Measurements from ENCODE around the gene FAM168A.

Gene FAM168A

DNA sequence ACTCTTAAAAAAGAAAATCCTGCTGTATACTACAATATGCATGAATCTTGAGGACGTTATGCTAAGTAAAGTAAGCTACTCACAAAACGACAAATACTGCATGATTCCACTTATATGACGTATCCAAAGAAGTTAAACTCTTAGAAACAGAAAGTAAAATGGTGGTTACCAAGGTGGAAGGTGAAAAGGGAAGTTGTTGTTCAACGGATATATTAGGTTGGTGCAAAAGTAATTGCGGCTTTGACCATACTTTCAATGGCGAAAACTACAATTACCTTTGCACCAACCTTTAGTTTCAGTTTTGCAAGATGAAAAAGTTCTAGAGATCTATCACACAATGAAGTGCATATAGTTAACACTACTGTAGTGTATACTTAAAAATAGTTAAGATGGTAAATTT is 101.8 kb downstream of the FAM168A start:
- TF ChIP-seq, protein P1, sequence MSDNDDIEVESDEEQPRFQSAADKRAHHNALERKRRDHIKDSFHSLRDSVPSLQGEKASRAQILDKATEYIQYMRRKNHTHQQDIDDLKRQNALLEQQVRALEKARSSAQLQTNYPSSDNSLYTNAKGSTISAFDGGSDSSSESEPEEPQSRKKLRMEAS (IDR thresholded peaks at IDR 0.05; ENCODE audit: low read depth, low read length): no peak
- no peak for TF ChIP-seq POLR2A (IDR thresholded peaks at IDR 0.05; ENCODE audit: extremely low read depth, insufficient read length)
- TF ChIP-seq MYC (IDR thresholded peaks at IDR 0.05; ENCODE audit: low read depth, low read length): no peak
- TF ChIP-seq, protein P2, sequence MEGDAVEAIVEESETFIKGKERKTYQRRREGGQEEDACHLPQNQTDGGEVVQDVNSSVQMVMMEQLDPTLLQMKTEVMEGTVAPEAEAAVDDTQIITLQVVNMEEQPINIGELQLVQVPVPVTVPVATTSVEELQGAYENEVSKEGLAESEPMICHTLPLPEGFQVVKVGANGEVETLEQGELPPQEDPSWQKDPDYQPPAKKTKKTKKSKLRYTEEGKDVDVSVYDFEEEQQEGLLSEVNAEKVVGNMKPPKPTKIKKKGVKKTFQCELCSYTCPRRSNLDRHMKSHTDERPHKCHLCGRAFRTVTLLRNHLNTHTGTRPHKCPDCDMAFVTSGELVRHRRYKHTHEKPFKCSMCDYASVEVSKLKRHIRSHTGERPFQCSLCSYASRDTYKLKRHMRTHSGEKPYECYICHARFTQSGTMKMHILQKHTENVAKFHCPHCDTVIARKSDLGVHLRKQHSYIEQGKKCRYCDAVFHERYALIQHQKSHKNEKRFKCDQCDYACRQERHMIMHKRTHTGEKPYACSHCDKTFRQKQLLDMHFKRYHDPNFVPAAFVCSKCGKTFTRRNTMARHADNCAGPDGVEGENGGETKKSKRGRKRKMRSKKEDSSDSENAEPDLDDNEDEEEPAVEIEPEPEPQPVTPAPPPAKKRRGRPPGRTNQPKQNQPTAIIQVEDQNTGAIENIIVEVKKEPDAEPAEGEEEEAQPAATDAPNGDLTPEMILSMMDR (IDR thresholded peaks at IDR 0.05; ENCODE audit: low read depth, low read length): no peak
- H3K4me3 ChIP-seq (ENCODE audit: low read depth, low read length): no peak overlapping the region
- no peak for DNase-seq (ENCODE audit: low read depth)

DNA sequence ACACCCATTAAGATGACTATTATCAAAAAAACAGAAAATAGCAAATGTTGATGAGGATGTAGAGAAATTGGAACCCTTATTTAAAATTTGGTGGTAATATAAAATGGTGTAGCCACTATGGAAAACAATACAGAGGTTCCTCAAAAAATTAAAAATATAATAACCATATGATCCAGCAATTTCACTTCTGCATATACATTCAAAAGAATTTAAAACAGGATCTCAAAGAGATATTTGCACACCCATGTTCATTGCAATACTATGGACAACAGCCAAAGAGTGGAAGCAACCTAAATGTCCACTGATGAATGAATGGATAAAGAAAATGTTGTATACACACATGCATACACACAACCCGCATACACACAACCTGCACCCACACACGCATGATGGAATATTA is 102.2 kb downstream of the FAM168A start:
- no peak overlapping the region for H3K4me3 ChIP-seq (ENCODE audit: low read depth, low read length)
- no peak for TF ChIP-seq MYC (IDR thresholded peaks at IDR 0.05; ENCODE audit: low read depth, low read length)
- TF ChIP-seq, protein P1 (IDR thresholded peaks at IDR 0.05; ENCODE audit: low read depth, low read length): no peak
- TF ChIP-seq, protein P2 (IDR thresholded peaks at IDR 0.05; ENCODE audit: low read depth, low read length): no peak
- DNase-seq (ENCODE audit: low read depth): no peak

DNA sequence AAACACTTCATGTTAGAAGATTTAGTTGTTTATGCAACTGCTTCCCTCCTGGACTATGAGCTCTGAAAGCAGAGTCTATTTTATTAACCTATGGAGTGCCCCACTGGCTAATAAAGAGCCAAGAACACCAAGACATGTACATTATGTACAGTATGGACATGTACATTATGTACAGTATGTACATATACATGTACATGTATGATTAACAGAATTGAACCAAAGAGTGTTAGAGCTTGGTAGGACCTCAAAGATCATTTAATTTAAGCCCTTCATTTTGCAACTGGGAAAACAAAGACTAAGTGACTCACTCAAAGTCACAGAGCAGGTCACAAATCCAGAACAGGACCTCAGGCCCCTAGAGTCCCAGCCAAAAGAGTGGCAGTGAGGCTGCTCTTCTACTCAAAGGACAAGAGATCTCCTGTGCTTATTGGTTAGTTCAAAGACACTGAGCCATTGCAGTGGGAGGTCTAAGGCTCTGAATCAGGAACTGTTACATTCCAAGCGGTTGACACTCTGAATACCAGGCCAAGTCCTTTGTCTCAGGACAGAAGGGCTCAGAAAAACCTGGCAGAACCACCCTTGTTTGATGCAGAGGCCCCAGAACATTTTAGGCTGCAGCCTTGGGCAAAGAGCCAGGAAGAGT is 103.8 kb downstream of the FAM168A start:
- no peak for TF ChIP-seq MYC (IDR thresholded peaks at IDR 0.05; ENCODE audit: low read depth, low read length)
- no peak for TF ChIP-seq POLR2A (IDR thresholded peaks at IDR 0.05; ENCODE audit: extremely low read depth, insufficient read length)
- TF ChIP-seq, protein P1 (IDR thresholded peaks at IDR 0.05; ENCODE audit: low read depth, low read length): no peak
- TF ChIP-seq, protein P2 (IDR thresholded peaks at IDR 0.05; ENCODE audit: low read depth, low read length): no peak
- DNase-seq (ENCODE audit: low read depth): no peak
- no peak overlapping the region for H3K4me3 ChIP-seq (ENCODE audit: low read depth, low read length)

DNA sequence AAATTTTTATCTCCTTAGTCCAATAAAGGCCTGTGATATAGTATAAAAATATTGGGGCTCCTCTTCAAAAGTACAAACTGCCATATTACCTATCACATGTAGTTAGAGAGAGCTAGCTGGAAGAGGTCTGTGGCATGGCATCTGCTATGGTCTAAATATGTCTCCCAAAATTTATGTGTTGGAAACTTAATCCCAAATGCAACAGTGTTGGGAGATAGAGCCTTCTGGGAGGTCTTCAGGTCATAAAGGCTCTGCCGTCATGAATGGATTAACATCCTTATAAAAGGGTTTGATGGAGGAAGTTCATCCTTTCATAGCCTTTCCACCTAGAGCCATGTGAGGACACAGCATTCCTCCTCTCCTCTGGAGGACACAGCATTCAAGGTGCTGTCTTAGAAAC is 116.3 kb downstream of the FAM168A start:
- DNase-seq (ENCODE audit: low read depth): no peak
- H3K4me3 ChIP-seq (ENCODE audit: low read depth, low read length): no peak overlapping the region
- no peak for TF ChIP-seq POLR2A (IDR thresholded peaks at IDR 0.05; ENCODE audit: extremely low read depth, insufficient read length)
- TF ChIP-seq, protein P1 (IDR thresholded peaks at IDR 0.05; ENCODE audit: low read depth, low read length): no peak

DNA sequence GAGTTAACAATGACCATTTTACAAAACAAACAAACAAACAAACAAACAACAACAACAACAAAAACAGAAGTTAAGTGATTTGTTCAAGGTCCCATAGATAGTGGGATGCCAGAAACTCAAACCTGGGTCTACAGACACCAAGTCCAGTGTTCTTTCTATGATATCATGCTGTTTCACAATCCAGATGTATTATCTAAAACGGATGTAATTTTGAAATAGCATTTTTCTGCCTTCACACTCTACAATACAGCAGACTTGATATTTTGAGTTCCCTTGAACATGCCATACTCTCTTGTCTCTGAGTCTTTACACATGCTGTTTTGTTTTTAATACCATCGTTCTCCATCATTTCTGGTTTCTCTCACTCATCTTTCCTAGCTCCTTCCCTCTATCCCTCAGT is 117.2 kb downstream of the FAM168A start:
- TF ChIP-seq MYC (IDR thresholded peaks at IDR 0.05; ENCODE audit: low read depth, low read length): no peak
- TF ChIP-seq, protein P1 (IDR thresholded peaks at IDR 0.05; ENCODE audit: low read depth, low read length): peak; percentile 40
- peak; percentile 52 for DNase-seq (ENCODE audit: low read depth)
- no peak overlapping the region for H3K4me3 ChIP-seq (ENCODE audit: low read depth, low read length)

DNA sequence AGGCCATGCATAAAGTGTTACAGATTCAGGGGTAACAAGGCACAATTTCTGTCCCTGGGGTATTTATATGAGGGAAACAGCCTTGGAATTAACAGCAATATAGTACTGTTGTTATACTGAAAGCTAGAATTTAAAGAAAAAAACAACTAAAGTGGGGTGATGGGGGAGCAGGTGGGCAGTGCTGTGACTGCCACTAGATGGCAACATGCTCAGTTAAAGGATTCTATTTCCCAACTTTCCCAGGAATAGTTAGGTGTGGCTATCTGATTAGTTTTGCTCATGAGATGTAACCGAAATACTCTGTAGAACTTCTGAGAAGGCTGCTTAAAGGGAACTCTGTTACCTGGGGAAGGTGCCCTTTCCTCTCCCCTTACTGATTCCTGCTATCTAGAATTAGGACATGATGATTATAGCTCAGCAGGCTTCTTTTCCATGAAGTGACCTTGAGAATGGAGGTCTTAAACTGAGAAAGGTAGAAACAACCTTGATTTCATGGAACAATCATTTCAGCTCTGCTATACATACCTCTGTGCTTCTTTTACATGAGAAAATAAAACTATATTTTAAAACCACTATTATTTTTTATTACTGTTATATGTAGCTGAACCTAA is 119.1 kb downstream of the FAM168A start:
- peak; percentile 44 for DNase-seq (ENCODE audit: low read depth)

More for the DNA sequence above, 119.1 kb downstream of the FAM168A start:
- H3K4me3 ChIP-seq (ENCODE audit: low read depth, low read length): no peak overlapping the region
- no peak for TF ChIP-seq MYC (IDR thresholded peaks at IDR 0.05; ENCODE audit: low read depth, low read length)
- TF ChIP-seq POLR2A (IDR thresholded peaks at IDR 0.05; ENCODE audit: extremely low read depth, insufficient read length): no peak
- TF ChIP-seq, protein P1 (IDR thresholded peaks at IDR 0.05; ENCODE audit: low read depth, low read length): peak; percentile 48; the same call in 1 of the 2 replicates
- TF ChIP-seq, protein P2 (IDR thresholded peaks at IDR 0.05; ENCODE audit: low read depth, low read length): peak; percentile 92
